Omental fat pad (tissue), 4 donors: ENCODE data around the gene UPF1. TPM values are rescaled to one million over a fixed set of nuclear protein-coding genes. Genes with fewer than 3 reads are reported as not detected.
A peak's percentile ranks its signal among the peaks of the same experiment; 100 is the strongest.
"Not testable (repeated sequence)": the region's sequence is repeated elsewhere in the genome, so short reads cannot be mapped to it uniquely, and the experiment has no call there.

ENCODE experiments used
- ATAC-seq: fragments of 150-250 bp; one replicate; pipeline ENCODE4 v1.9.1; 2016; ENCODE audit warnings: mild to moderate bottlenecking, moderate library complexity; ENCODE audit not compliant: low FRiP score
- DNase-seq: peaks from one replicate; pipeline ENCODE4 v3.0.0-alpha.2; 2019; ENCODE audit warnings: low spot score
- CTCF ChIP-seq, 3 donors: fragments of 450-650 bp; IDR thresholded peaks; one replicate each; pipeline ENCODE4 v1.5.1; 2016 to 2017; ENCODE audit warnings: antibody characterized with exemption in 3 of 3, mild to moderate bottlenecking in 3 of 3, moderate library complexity in 2 of 3
- total RNA-seq, 4 donors: library from RNA; depleted of rRNA; stranded (reverse); fragments of >200 nt; gene quantifications; one replicate each; pipeline ENCODE4 v1.1.0, GENCODE V29; 2016

Gene UPF1
- total RNA-seq, 4 donors from 2014 or later = 67.3 to 113 (median 96.0) TPM

GRCh38 chr19:18900700-18901481 lies 69.1 kb downstream of the UPF1 start:
- no peak for ATAC-seq
- DNase-seq = no peak
- no peak for TF ChIP-seq CTCF (IDR thresholded peaks at IDR 0.05)

GRCh38 chr19:18901491-18901890 lies 69.7 kb downstream of the UPF1 start:
- TF ChIP-seq CTCF (IDR thresholded peaks at IDR 0.05) = no peak
- DNase-seq (no peak), ATAC-seq (no peak)

GRCh38 chr19:18902519-18902918 lies 70.8 kb downstream of the UPF1 start:
- DNase-seq, ATAC-seq: not testable (repeated sequence)

GRCh38 chr19:18903156-18904037 lies 71.6 kb downstream of the UPF1 start:
- ATAC-seq (no peak), DNase-seq (no peak)
- no peak for TF ChIP-seq CTCF (IDR thresholded peaks at IDR 0.05)

- DNase-seq (no peak), ATAC-seq (peak; percentile 12)
- TF ChIP-seq CTCF (IDR thresholded peaks at IDR 0.05) = no peak
Observed at GRCh38 chr19:18904334-18905057, 72.7 kb downstream of the UPF1 start.

- DNase-seq (no peak), ATAC-seq (no peak)
- TF ChIP-seq CTCF (IDR thresholded peaks at IDR 0.05) = no peak
Observed at GRCh38 chr19:18905058-18905456, 73.3 kb downstream of the UPF1 start.
